ENCODE data around the gene RAD9A. TPM values are rescaled to one million over a fixed set of nuclear protein-coding genes. Genes with fewer than 3 reads are reported as not detected.

RAD9A gene
- total RNA-seq, 4 donors from 2014 or later = 37.0 to 73.4 (median 61.6) TPM

- Histone ChIP-seq H3K27ac (peak overlapping the region; percentile 8 to 91 (median 78)), H3K4me3 (peak overlapping the region in 1 of 4 donors; percentile 28), H3K36me3 (no peaks in the 10 kb centered on the region), H3K27me3 (no peaks in the 10 kb centered on the region), H3K4me1 (peaks cover 0 to 66% (median 50%) of the 10 kb centered on the region in 4 donors), H3K9me3 (no peaks in the 10 kb centered on the region)
- TF ChIP-seq CTCF (IDR thresholded peaks at IDR 0.05) (no peak), POLR2A (IDR thresholded peaks at IDR 0.05) (no peak)
- DNase-seq = peak in 2 of 3 donors; percentile 45 to 47
These were observed 14.7 kb downstream of the RAD9A start for GRCh38 chr11:67406420-67406968.

- Histone ChIP-seq H3K27me3 (no peaks in the 10 kb centered on the region), H3K36me3 (no peaks in the 10 kb centered on the region), H3K27ac (peak overlapping the region; percentile 8 to 91 (median 78)), H3K4me1 (peaks cover 0 to 71% (median 51%) of the 10 kb centered on the region in 4 donors), H3K4me3 (peak overlapping the region in 1 of 4 donors; percentile 28), H3K9me3 (no peaks in the 10 kb centered on the region)
- peak; percentile 54 to 64 (median 62) for DNase-seq
- no peak for TF ChIP-seq CTCF (IDR thresholded peaks at IDR 0.05)
- TF ChIP-seq POLR2A (IDR thresholded peaks at IDR 0.05) = no peak
These were observed 15.3 kb downstream of the RAD9A start for GRCh38 chr11:67406969-67407687.

GRCh38 chr11:67407688-67408163, 15.9 kb downstream of the RAD9A start:
- Histone ChIP-seq H3K9me3 (no peaks in the 10 kb centered on the region), H3K4me3 (peak overlapping the region in 1 of 4 donors; percentile 28), H3K36me3 (no peaks in the 10 kb centered on the region), H3K27ac (peak overlapping the region; percentile 68 to 91 (median 78)), H3K4me1 (peaks cover 0 to 66% (median 46%) of the 10 kb centered on the region in 4 donors), H3K27me3 (no peaks in the 10 kb centered on the region)
- peak in 1 of 3 donors; percentile 45 for DNase-seq
- no peak for TF ChIP-seq POLR2A (IDR thresholded peaks at IDR 0.05)
- TF ChIP-seq CTCF (IDR thresholded peaks at IDR 0.05) = peak in 1 of 6 experiments; percentile 12

GRCh38 chr11:67408437-67409200, 16.8 kb downstream of the RAD9A start:
- Histone ChIP-seq H3K27me3 (no peaks in the 10 kb centered on the region), H3K4me3 (peak overlapping the region in 2 of 4 donors; percentile 33 to 39), H3K27ac (peak overlapping the region; percentile 68 to 91 (median 78)), H3K9me3 (no peaks in the 10 kb centered on the region), H3K36me3 (no peaks in the 10 kb centered on the region), H3K4me1 (peaks cover 0 to 61% (median 40%) of the 10 kb centered on the region in 4 donors)
- peak in 2 of 3 donors; percentile 46 to 48 for DNase-seq
- TF ChIP-seq CTCF (IDR thresholded peaks at IDR 0.05) (no peak), POLR2A (IDR thresholded peaks at IDR 0.05) (no peak)

GRCh38 chr11:67409261-67409666, 17.5 kb downstream of the RAD9A start:
- Histone ChIP-seq H3K27ac (peak overlapping the region; percentile 68 to 91 (median 82)), H3K9me3 (no peaks in the 10 kb centered on the region), H3K27me3 (no peaks in the 10 kb centered on the region), H3K36me3 (no peaks in the 10 kb centered on the region), H3K4me3 (peak overlapping the region; percentile 10 to 39 (median 32)), H3K4me1 (peaks cover 0 to 61% (median 40%) of the 10 kb centered on the region in 4 donors)
- peak in 2 of 3 donors; percentile 93 to 94 for DNase-seq
- TF ChIP-seq POLR2A (IDR thresholded peaks at IDR 0.05) (no peak), CTCF (IDR thresholded peaks at IDR 0.05) (no peak)
